ENCODE measurements around the gene HPSE2. TPM values are rescaled to one million over a fixed set of nuclear protein-coding genes. Genes with fewer than 3 reads are reported as not detected.
"Not testable (repeated sequence)": the region's sequence is repeated elsewhere in the genome, so short reads cannot be mapped to it uniquely, and the experiment has no call there.

HPSE2 gene
- total RNA-seq, 1 donor from 2014 or later = 10.6 TPM

DNA sequence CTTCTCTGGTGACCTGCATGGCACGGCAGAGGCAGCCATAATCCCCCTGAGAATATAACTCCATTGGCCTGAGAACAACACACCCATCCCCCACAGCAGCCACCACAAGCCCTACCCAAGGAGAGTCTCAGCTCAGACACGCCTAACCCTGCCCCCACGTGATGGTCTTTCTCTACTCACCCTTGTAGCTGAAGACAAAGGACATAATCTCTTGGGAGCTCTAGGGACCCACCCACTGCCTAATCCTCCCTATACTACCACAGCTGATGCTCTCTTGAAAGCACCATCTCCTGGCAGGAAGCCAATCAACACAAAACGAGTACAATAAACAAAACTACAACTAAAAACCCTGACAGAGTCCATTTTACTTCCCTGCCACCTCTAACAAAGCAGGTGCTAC is 30.7 kb upstream of the HPSE2 start:
- Histone ChIP-seq H3K27me3 (no peaks in the 10 kb centered on the region), H3K4me3 (no peak overlapping the region), H3K36me3 (no peaks in the 10 kb centered on the region), H3K27ac (no peak overlapping the region), H3K4me1 (no peaks in the 10 kb centered on the region), H3K9me3 (no peaks in the 10 kb centered on the region)
- TF ChIP-seq, protein P1, sequence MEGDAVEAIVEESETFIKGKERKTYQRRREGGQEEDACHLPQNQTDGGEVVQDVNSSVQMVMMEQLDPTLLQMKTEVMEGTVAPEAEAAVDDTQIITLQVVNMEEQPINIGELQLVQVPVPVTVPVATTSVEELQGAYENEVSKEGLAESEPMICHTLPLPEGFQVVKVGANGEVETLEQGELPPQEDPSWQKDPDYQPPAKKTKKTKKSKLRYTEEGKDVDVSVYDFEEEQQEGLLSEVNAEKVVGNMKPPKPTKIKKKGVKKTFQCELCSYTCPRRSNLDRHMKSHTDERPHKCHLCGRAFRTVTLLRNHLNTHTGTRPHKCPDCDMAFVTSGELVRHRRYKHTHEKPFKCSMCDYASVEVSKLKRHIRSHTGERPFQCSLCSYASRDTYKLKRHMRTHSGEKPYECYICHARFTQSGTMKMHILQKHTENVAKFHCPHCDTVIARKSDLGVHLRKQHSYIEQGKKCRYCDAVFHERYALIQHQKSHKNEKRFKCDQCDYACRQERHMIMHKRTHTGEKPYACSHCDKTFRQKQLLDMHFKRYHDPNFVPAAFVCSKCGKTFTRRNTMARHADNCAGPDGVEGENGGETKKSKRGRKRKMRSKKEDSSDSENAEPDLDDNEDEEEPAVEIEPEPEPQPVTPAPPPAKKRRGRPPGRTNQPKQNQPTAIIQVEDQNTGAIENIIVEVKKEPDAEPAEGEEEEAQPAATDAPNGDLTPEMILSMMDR (IDR thresholded peaks at IDR 0.05) = no peak
- no peak for DNase-seq (ENCODE audit: extremely low spot score in 2 of 2)
- intact Hi-C loops (cut with DNase I) = no loop called here

- TF ChIP-seq POLR2AphosphoS5 (IDR thresholded peaks at IDR 0.05; ENCODE audit: insufficient read depth in 1 of 2, low read depth in 1 of 2) = no peak
- Histone ChIP-seq H3K36me3 (no peaks in the 10 kb centered on the region), H3K27ac (no peak overlapping the region), H3K4me1 (no peaks in the 10 kb centered on the region), H3K9me3 (no peaks in the 10 kb centered on the region), H3K4me3 (no peak overlapping the region), H3K27me3 (no peaks in the 10 kb centered on the region)
- intact Hi-C loops (cut with DNase I) = loop anchor here (10.0 kb wide), 1 partner anchor 784 kb away; no protein-coding TSS in a partner anchor
- DNase-seq (ENCODE audit: extremely low spot score in 2 of 2) = no peak
Observed at GRCh38 chr10:99248824-99249223, 13.2 kb upstream of the HPSE2 start.

- not testable (repeated sequence) for H3K4me3 ChIP-seq; H3K27me3 ChIP-seq; H3K36me3 ChIP-seq; H3K9me3 ChIP-seq; DNase-seq (ENCODE audit: extremely low spot score in 2 of 2); H3K27ac ChIP-seq; H3K4me1 ChIP-seq
- intact Hi-C loops (cut with DNase I) = loop anchor here (10.0 kb wide), 1 partner anchor 783 kb away; no protein-coding TSS in a partner anchor
Observed at GRCh38 chr10:99247893-99248292, 12.2 kb upstream of the HPSE2 start.

DNA sequence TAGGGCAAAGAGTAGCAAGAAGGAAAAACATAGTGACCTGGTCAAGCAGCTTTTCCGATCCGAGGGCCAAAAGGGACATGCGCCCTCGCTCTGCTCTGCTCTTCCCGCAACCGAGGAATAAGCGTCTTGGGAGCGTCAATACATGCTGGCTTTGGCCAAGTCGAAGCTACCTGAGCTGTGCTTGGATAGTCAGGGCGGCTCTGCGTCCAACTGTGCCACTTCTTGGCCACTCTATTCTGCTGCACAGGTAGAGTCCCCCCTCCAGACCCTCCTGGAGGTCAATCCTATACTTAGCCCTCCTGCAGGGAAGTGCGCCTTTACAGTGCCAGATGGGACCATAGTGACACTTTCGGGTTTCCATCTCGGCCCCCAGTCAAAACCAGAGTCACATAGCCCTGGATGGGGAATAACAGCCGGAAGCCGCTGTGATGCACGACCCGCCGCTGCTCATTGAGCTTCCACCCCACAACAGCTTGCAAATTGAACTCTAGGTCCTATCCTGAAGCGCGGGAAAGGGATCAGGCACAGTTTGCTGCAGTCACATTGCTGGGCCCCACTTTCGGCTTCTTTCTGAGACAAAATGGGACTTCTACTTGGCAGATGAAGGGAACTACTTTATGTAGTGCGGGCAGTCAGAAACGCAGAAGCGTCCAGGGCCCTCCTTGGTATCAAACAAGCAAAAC is 1.1 kb upstream of the HPSE2 start:
- intact Hi-C loops (cut with DNase I) = no loop called here
- no peaks in the 10 kb centered on the region for H3K9me3 ChIP-seq
- no peak for TF ChIP-seq POLR2AphosphoS5 (IDR thresholded peaks at IDR 0.05; ENCODE audit: insufficient read depth in 1 of 2, low read depth in 1 of 2)
- no peak for TF ChIP-seq POLR2A (IDR thresholded peaks at IDR 0.05)
- TF ChIP-seq, protein P1 (IDR thresholded peaks at IDR 0.05) = no peak
- H3K36me3 ChIP-seq = no peaks in the 10 kb centered on the region
- H3K27ac ChIP-seq = peak overlapping the region; percentile 79
- no peaks in the 10 kb centered on the region for H3K27me3 ChIP-seq
- H3K4me3 ChIP-seq = peak overlapping the region; percentile 48 to 60
- no peak for DNase-seq (ENCODE audit: extremely low spot score in 2 of 2)
- peaks cover 25% of the 10 kb centered on the region for H3K4me1 ChIP-seq

DNA sequence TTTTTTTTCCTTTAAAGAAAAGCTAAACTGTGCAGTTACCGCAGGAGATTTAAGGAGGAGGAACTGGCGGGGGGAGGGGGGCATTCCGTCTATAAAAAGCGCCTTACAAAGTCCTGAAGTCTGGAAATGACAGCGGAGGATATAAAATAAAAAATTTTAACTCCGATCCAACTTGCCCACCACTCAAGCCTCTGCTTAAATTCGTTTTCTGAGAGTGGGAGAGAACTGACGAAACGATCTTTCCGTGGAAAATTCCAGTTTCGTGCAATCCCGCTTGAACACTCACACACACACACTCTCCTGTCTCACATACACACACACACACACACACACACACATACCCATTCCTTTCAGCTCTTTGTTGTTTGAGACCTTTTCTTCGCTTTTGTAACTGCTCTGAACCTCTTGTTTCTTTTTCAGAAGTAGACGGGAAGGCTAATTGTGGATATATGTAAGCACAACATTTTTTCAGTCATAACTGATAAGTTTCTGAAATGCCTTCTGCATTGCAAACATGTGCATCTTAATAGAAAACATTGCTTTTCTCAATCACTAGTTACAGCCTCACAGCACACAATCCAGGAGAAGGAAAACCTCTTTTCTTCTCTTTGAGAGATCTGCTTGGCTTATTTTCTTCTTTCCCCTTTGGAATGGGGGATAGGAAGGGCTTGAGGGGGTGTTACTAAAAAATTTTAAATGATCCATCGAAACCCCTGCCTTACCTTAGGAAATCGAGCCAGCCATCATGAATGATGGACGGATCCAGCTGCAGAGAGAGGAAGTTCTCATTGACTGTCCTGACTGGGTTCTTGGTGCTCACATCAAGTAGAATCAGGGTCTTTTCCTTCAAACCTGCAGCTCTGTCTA is 628 bp downstream of the HPSE2 start:
- no peaks in the 10 kb centered on the region for H3K27me3 ChIP-seq
- H3K4me3 ChIP-seq = peak overlapping the region; percentile 48 to 60
- DNase-seq (ENCODE audit: extremely low spot score in 2 of 2) = no peak
- no peak for TF ChIP-seq POLR2AphosphoS5 (IDR thresholded peaks at IDR 0.05; ENCODE audit: insufficient read depth in 1 of 2, low read depth in 1 of 2)
- TF ChIP-seq, protein P1 (IDR thresholded peaks at IDR 0.05) = no peak
- TF ChIP-seq POLR2A (IDR thresholded peaks at IDR 0.05) = no peak
- H3K4me1 ChIP-seq = peaks cover 25% of the 10 kb centered on the region
- peak overlapping the region; percentile 79 for H3K27ac ChIP-seq
- H3K9me3 ChIP-seq = no peaks in the 10 kb centered on the region
- intact Hi-C loops (cut with DNase I) = no loop called here
- H3K36me3 ChIP-seq = no peaks in the 10 kb centered on the region

Data from vagina (tissue), 2 donors.